SH-SY5Y (cell line): ENCODE data around the gene RSRC1.

Experiments used
- GATA2 ChIP-seq: IDR thresholded peaks from 2 replicates; pipeline ENCODE4 v1.6.1; 2011; ENCODE audit warnings: mild to moderate bottlenecking, low read depth, low read length
- GATA3 ChIP-seq: IDR thresholded peaks from 2 replicates; pipeline ENCODE4 v1.6.1; 2011; ENCODE audit warnings: low read depth, mild to moderate bottlenecking, low read length, moderate library complexity

DNA sequence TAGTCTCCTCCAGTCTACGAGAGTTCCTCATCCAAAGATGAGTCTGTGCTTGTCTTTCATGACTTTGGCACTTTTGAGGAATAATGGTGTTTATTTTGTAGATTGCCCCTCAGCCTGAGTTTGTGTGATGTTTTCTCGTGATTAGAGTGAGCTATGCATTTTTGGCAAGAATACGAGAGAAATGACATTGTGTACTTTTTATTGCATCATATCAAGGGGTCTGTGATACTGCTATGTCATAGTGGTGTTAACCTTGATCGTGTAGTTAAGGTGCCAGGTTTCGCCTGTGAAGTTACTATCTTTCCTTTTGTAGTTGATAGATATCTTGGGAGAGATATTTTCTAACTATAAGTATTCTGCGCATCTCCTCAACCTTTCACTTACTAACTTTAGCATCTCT is 18.9 kb downstream of the RSRC1 start:
- TF ChIP-seq GATA3 (no peak), GATA2 (no peak)
